ENCODE measurements around the gene APRT. TPM values are rescaled to one million over a fixed set of nuclear protein-coding genes. Genes with fewer than 3 reads are reported as not detected.
A peak's percentile ranks its signal among the peaks of the same experiment; 100 is the strongest.

Gene APRT
- total RNA-seq, 1 experiment from 2014 or later = 311 TPM

DNA sequence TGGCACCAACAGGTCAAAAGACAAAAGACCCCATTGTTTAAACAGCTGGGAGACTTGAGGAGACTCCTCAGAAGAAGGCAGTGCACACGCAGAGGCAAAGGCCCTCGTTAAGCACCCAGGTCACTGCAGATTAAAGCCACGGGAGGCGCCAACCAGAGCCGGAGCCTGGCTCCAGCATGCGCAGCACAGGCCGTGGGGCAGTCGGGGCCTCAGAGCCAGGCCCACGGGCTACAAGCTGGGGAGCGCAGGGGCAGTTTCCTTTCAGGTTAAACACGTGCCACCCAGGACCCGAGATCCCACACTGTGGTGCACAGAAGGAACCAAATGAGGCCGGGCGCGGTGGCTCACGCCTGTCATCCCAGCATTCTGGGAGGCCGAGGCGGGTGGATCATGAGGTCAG lies 35.9 kb downstream of the APRT start:
- no peak overlapping the region for H3K4me3 ChIP-seq (replicated peaks in 1 of 2; ENCODE audit: low read depth in 1 of 2, low read length in 2 of 2)
- no peak overlapping the region for H3K4me2 ChIP-seq (ENCODE audit: low read length)
- no peak overlapping the region for H3K27ac ChIP-seq (ENCODE audit: low read depth, low read length)
- no peak for ATAC-seq
- H3K9ac ChIP-seq (ENCODE audit: low read length) = no peak overlapping the region
- TF ChIP-seq SP1 (IDR thresholded peaks at IDR 0.05; ENCODE audit: low read depth) (no peak), EGR1 (IDR thresholded peaks at IDR 0.05; ENCODE audit: low read depth) (no peak)
- TF ChIP-seq, protein P1, sequence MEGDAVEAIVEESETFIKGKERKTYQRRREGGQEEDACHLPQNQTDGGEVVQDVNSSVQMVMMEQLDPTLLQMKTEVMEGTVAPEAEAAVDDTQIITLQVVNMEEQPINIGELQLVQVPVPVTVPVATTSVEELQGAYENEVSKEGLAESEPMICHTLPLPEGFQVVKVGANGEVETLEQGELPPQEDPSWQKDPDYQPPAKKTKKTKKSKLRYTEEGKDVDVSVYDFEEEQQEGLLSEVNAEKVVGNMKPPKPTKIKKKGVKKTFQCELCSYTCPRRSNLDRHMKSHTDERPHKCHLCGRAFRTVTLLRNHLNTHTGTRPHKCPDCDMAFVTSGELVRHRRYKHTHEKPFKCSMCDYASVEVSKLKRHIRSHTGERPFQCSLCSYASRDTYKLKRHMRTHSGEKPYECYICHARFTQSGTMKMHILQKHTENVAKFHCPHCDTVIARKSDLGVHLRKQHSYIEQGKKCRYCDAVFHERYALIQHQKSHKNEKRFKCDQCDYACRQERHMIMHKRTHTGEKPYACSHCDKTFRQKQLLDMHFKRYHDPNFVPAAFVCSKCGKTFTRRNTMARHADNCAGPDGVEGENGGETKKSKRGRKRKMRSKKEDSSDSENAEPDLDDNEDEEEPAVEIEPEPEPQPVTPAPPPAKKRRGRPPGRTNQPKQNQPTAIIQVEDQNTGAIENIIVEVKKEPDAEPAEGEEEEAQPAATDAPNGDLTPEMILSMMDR (IDR thresholded peaks at IDR 0.05 in 2 of 3, conservative IDR thresholded peaks at IDR 0.05 in 1 of 3; ENCODE audit: borderline replicate concordance in 1 of 3, insufficient read depth in 1 of 3, low read depth in 2 of 3, low read length in 2 of 3) = no peak
- ChIA-PET RAD21 (ENCODE audit: low non-redundant PET in 1 of 2, low total read pairs in 2 of 2, uncharacterized antibody in 2 of 2, unreplicated experiment in 2 of 2) (no interaction called here), POLR2A (no interaction called here), CTCF (no interaction called here)
- H4K20me1 ChIP-seq (ENCODE audit: insufficient read depth) = peaks cover 11% of the 10 kb centered on the region; the same call in 1 of the 2 replicates
- no peak for DNase-seq (ENCODE audit: low read depth, low spot score)
- H3K27me3 ChIP-seq (ENCODE audit: insufficient read depth, low read length) = no peaks in the 10 kb centered on the region
- H3K79me2 ChIP-seq (ENCODE audit: insufficient read depth, low read length) = peaks cover 99% of the 10 kb centered on the region
- no TSS peak for BruUV-seq (replicated peaks)
- peaks cover 0 to 7% of the 10 kb centered on the region in 2 experiments; a peak in 1 of 4 replicates for H3K36me3 ChIP-seq (ENCODE audit: control insufficient read depth in 1 of 2, insufficient read depth in 2 of 2, low read length in 2 of 2)
- no peaks in the 10 kb centered on the region for H3K9me3 ChIP-seq (ENCODE audit: control insufficient read depth in 1 of 2, insufficient read depth in 1 of 2, low read depth in 1 of 2, low read length in 2 of 2)
- intact Hi-C loops (cut with micrococcal nuclease) = no loop called here
- no peak overlapping the region for H2AFZ ChIP-seq (ENCODE audit: low read depth, low read length, poor library complexity, severe bottlenecking)
- H3K9me2 ChIP-seq (ENCODE audit: insufficient read depth) = no peaks in the 10 kb centered on the region
- peaks cover 47 to 60% of the 10 kb centered on the region in 2 experiments for H3K4me1 ChIP-seq (ENCODE audit: control insufficient read depth in 1 of 2, insufficient read depth in 2 of 2, low read length in 2 of 2)

DNA sequence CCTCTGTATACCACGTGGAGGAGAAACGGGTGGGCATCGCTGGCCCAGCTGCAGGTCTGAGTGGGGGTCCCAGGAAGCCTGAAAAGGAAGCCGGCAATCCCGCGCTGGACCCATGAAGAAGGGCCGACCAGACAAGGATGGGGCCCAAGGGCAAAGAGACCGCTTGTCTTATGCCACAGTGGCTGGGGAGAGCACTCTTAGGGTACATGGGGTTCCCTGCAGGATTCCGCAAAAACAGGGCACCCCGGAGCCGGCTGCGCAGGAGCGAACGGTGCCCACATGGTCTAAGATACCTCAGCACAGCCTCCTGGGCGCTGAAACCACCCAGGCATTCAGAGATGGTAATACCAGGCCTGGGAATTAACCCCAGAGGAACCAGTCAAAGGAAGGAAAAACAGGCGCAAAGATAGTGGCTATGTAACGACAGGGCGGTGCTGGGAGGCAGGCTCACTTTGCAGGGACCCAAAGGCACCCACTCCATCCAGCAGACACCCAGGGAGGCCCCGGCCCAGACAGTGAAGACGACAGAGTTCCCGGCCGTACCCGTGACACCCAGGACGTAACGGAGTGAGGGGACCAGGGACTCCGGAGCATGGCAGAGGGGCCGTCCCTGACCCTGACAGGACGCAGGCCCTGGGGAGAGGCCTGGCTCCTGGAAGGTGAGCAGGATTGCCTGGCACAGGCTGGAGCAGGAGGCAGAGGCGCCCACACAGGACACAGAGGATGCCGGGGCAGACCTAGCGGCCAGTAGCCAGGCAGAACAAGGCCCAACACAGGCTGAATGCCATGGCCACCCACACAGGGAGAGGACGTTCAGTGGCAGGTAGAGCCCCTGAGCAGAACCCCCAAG lies 37.0 kb downstream of the APRT start:
- POLR2A ChIA-PET = interaction anchor here (0.9 to 3.2 kb wide), 3 partner anchors 10 to 112 kb away, joined by 3 to 18 read pairs (median 3); partner anchors contain the start of genes MVD and PIEZO1
- Histone ChIP-seq H3K79me2 (ENCODE audit: insufficient read depth, low read length) (peaks cover 99% of the 10 kb centered on the region), H3K9ac (ENCODE audit: low read length) (0 out of 2 replicates have a peak overlapping the region, but pooled peaks have one; percentile 26), H3K27ac (ENCODE audit: low read depth, low read length) (peak overlapping the region; percentile 33; the same call in 1 of the 2 replicates), H3K9me2 (ENCODE audit: insufficient read depth) (no peaks in the 10 kb centered on the region), H3K27me3 (ENCODE audit: insufficient read depth, low read length) (no peaks in the 10 kb centered on the region), H3K4me3 (replicated peaks in 1 of 2; ENCODE audit: low read depth in 1 of 2, low read length in 2 of 2) (no peak overlapping the region), H3K4me2 (ENCODE audit: low read length) (peak overlapping the region; percentile 34), H3K4me1 (ENCODE audit: control insufficient read depth in 1 of 2, insufficient read depth in 2 of 2, low read length in 2 of 2) (peaks cover 48 to 61% of the 10 kb centered on the region in 2 experiments), H2AFZ (ENCODE audit: low read depth, low read length, poor library complexity, severe bottlenecking) (no peak overlapping the region), H3K36me3 (ENCODE audit: control insufficient read depth in 1 of 2, insufficient read depth in 2 of 2, low read length in 2 of 2) (peaks cover 0 to 14% of the 10 kb centered on the region in 2 experiments; a peak in 1 of 4 replicates), H3K9me3 (ENCODE audit: control insufficient read depth in 1 of 2, insufficient read depth in 1 of 2, low read depth in 1 of 2, low read length in 2 of 2) (no peaks in the 10 kb centered on the region), H4K20me1 (ENCODE audit: insufficient read depth) (peaks cover 19% of the 10 kb centered on the region; the same call in 1 of the 2 replicates)
- no peak for DNase-seq (ENCODE audit: low read depth, low spot score)
- RAD21 ChIA-PET (ENCODE audit: low non-redundant PET in 1 of 2, low total read pairs in 2 of 2, uncharacterized antibody in 2 of 2, unreplicated experiment in 2 of 2) = no interaction called here
- intact Hi-C loops (cut with micrococcal nuclease) = no loop called here
- CTCF ChIA-PET = interaction anchor here (1.1 to 2.0 kb wide), 2 partner anchors 10 to 37 kb away, joined by 6 to 8 read pairs; partner anchors contain the start of gene PIEZO1
- TF ChIP-seq TCF7L2 (IDR thresholded peaks at IDR 0.05; ENCODE audit: borderline replicate concordance, extremely low read depth, insufficient read depth, insufficient read length) (no peak), ZNF274 (IDR thresholded peaks at IDR 0.05; ENCODE audit: low read depth, low read length) (no peak), FOSL1 (IDR thresholded peaks at IDR 0.05; ENCODE audit: low read depth) (no peak), POLR2A (IDR thresholded peaks at IDR 0.05; ENCODE audit: borderline replicate concordance, extremely low read depth, insufficient read depth, insufficient read length) (no peak), SRF (IDR thresholded peaks at IDR 0.05; ENCODE audit: low read depth) (no peak)
- TF ChIP-seq, protein P2, sequence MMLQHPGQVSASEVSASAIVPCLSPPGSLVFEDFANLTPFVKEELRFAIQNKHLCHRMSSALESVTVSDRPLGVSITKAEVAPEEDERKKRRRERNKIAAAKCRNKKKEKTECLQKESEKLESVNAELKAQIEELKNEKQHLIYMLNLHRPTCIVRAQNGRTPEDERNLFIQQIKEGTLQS (IDR thresholded peaks at IDR 0.05) = no peak
- TF ChIP-seq, protein P3, sequence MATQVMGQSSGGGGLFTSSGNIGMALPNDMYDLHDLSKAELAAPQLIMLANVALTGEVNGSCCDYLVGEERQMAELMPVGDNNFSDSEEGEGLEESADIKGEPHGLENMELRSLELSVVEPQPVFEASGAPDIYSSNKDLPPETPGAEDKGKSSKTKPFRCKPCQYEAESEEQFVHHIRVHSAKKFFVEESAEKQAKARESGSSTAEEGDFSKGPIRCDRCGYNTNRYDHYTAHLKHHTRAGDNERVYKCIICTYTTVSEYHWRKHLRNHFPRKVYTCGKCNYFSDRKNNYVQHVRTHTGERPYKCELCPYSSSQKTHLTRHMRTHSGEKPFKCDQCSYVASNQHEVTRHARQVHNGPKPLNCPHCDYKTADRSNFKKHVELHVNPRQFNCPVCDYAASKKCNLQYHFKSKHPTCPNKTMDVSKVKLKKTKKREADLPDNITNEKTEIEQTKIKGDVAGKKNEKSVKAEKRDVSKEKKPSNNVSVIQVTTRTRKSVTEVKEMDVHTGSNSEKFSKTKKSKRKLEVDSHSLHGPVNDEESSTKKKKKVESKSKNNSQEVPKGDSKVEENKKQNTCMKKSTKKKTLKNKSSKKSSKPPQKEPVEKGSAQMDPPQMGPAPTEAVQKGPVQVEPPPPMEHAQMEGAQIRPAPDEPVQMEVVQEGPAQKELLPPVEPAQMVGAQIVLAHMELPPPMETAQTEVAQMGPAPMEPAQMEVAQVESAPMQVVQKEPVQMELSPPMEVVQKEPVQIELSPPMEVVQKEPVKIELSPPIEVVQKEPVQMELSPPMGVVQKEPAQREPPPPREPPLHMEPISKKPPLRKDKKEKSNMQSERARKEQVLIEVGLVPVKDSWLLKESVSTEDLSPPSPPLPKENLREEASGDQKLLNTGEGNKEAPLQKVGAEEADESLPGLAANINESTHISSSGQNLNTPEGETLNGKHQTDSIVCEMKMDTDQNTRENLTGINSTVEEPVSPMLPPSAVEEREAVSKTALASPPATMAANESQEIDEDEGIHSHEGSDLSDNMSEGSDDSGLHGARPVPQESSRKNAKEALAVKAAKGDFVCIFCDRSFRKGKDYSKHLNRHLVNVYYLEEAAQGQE (IDR thresholded peaks at IDR 0.05; ENCODE audit: low read depth) = no peak
- no TSS peak for BruUV-seq (replicated peaks)
- no peak for ATAC-seq
